ENCODE results near the gene FNDC3B.

FNDC3B gene

GRCh38 chr3:172354931-172355499 is 315.6 kb downstream of the FNDC3B start:
- no peak for DNase-seq (ENCODE audit: low read depth)
- no peak for TF ChIP-seq CTCF (IDR thresholded peaks at IDR 0.05; ENCODE audit: low read length, missing control alignments)
- H3K4me3 ChIP-seq (replicated peaks; ENCODE audit: low read depth, low read length): no peak overlapping the region

- TF ChIP-seq CTCF (IDR thresholded peaks at IDR 0.05; ENCODE audit: low read length, missing control alignments): no peak
- DNase-seq (ENCODE audit: low read depth): peak; percentile 92
- H3K4me3 ChIP-seq (replicated peaks; ENCODE audit: low read depth, low read length): no peak overlapping the region
Measured at GRCh38 chr3:172355836-172356235, 316.5 kb downstream of the FNDC3B start.

- DNase-seq (ENCODE audit: low read depth): no peak
- no peak overlapping the region for H3K4me3 ChIP-seq (replicated peaks; ENCODE audit: low read depth, low read length)
Measured at GRCh38 chr3:172356427-172356826, 317.0 kb downstream of the FNDC3B start.

GRCh38 chr3:172357850-172358754 is 318.7 kb downstream of the FNDC3B start:
- H3K4me3 ChIP-seq (replicated peaks; ENCODE audit: low read depth, low read length): no peak overlapping the region
- TF ChIP-seq CTCF (IDR thresholded peaks at IDR 0.05; ENCODE audit: low read length, missing control alignments): no peak
- no peak for DNase-seq (ENCODE audit: low read depth)

More at GRCh38 chr3:172356427-172356826, 317.0 kb downstream of the FNDC3B start:
- no peak for TF ChIP-seq CTCF (IDR thresholded peaks at IDR 0.05; ENCODE audit: low read length, missing control alignments)

GRCh38 chr3:172359231-172359630 is 319.9 kb downstream of the FNDC3B start:
- DNase-seq (ENCODE audit: low read depth): no peak
- TF ChIP-seq CTCF (IDR thresholded peaks at IDR 0.05; ENCODE audit: low read length, missing control alignments): no peak
- no peak overlapping the region for H3K4me3 ChIP-seq (replicated peaks; ENCODE audit: low read depth, low read length)

GRCh38 chr3:172359996-172360395 is 320.6 kb downstream of the FNDC3B start:
- no peak overlapping the region for H3K4me3 ChIP-seq (replicated peaks; ENCODE audit: low read depth, low read length)
- no peak for TF ChIP-seq CTCF (IDR thresholded peaks at IDR 0.05; ENCODE audit: low read length, missing control alignments)
- no peak for DNase-seq (ENCODE audit: low read depth)
